ENCODE measurements around the gene WASHC1.
"Not testable (repeated sequence)": the region's sequence is repeated elsewhere in the genome, so short reads cannot be mapped to it uniquely, and the experiment has no call there.

- TF ChIP-seq NFRKB, TARDBP (IDR thresholded peaks at IDR 0.05): not testable (repeated sequence)
Observed at GRCh38 chr9:10207-10606, 19.0 kb downstream of the WASHC1 start.
